IMR-90 (cell line): ENCODE results near the gene CCSER1. TPM values are rescaled to one million over a fixed set of nuclear protein-coding genes. Genes with fewer than 3 reads are reported as not detected.

Experiments
- ATAC-seq: fragments of 200-7000 bp; cut with Tn5 transposase; 2 replicates; pipeline ENCODE4 v1.9.1; 2020; ENCODE audit warnings: low read depth, mild to moderate bottlenecking, moderate library complexity
- BruUV-seq: library from RNA; stranded (reverse); fragments of 400-500 nt; replicated peaks from 2 replicates; lab custom pipeline; 2021; lab: Mats Ljungman, UMichigan
- CTCF ChIA-PET: fragments of 300-600 bp; formaldehyde crosslinking; extraction: SDS; loops from one replicate; lab custom pipeline; 2021; ENCODE audit warnings: antibody characterized with exemption; lab: Yijun Ruan, JAX
- POLR2A ChIA-PET: fragments of 300-600 bp; sonication (Branson Sonifier 250); formaldehyde crosslinking; loops from one replicate; lab custom pipeline; 2022; ENCODE audit warnings: antibody characterized with exemption; ENCODE audit not compliant: unreplicated experiment; lab: Charles Lee
- DNase-seq: peaks from one replicate; pipeline ENCODE4 v3.0.0; 2013
- H2AFZ ChIP-seq: replicated peaks from 2 replicates; pipeline ENCODE3; 2013; ENCODE audit warnings: low read length, mild to moderate bottlenecking; ENCODE audit not compliant: poor library complexity
- H2AK5ac ChIP-seq: 2 replicates; pipeline ENCODE4 v1.6.1; 2013; ENCODE audit warnings: low read depth, low read length, inconsistent platforms
- H2AK9ac ChIP-seq: replicated peaks from 2 replicates; pipeline ENCODE3; 2013; ENCODE audit warnings: mild to moderate bottlenecking, low read depth, low read length, moderate library complexity; ENCODE audit not compliant: poor library complexity
- H2BK120ac ChIP-seq: 2 replicates; pipeline ENCODE4 v1.6.1; 2013; ENCODE audit warnings: low read depth, low read length, inconsistent platforms
- H2BK15ac ChIP-seq: 3 replicates; pipeline ENCODE4 v1.6.1; 2013; ENCODE audit warnings: low read depth, low read length, inconsistent platforms
- H2BK20ac ChIP-seq: 2 replicates; pipeline ENCODE4 v1.6.1; 2013; ENCODE audit warnings: low read depth, mild to moderate bottlenecking, inconsistent platforms, low read length, moderate library complexity
- H2BK5ac ChIP-seq: 2 replicates; pipeline ENCODE4 v1.6.1; 2013; ENCODE audit warnings: mild to moderate bottlenecking, low read depth, low read length, inconsistent platforms; ENCODE audit not compliant: poor library complexity, severe bottlenecking
- H3K14ac ChIP-seq: replicated peaks from 2 replicates; pipeline ENCODE4 v1.6.1; 2013; ENCODE audit warnings: low read depth, low read length, inconsistent platforms
- H3K18ac ChIP-seq: 2 replicates; pipeline ENCODE4 v1.6.1; 2013; ENCODE audit warnings: low read depth, low read length, control low read depth
- H3K23ac ChIP-seq: 2 replicates; pipeline ENCODE4 v1.6.1; 2013; ENCODE audit warnings: low read depth, low read length, inconsistent platforms
- H3K27ac ChIP-seq: 2 replicates; pipeline ENCODE4 v1.5.1; 2013; ENCODE audit warnings: mild to moderate bottlenecking, control low read depth, low read length; ENCODE audit not compliant: insufficient read depth
- H3K27me3 ChIP-seq: 2 replicates; pipeline ENCODE4 v1.6.1; 2013; ENCODE audit warnings: low read length; ENCODE audit not compliant: control insufficient read depth, insufficient read depth
- H3K36me3 ChIP-seq: 2 replicates; pipeline ENCODE4 v1.6.1; 2013; ENCODE audit warnings: low read length, mixed read lengths; ENCODE audit not compliant: control insufficient read depth, insufficient read depth
- H3K4ac ChIP-seq: 2 replicates; pipeline ENCODE4 v1.6.1; 2013; ENCODE audit warnings: low read depth, low read length, inconsistent platforms
- H3K4me1 ChIP-seq: 2 replicates; pipeline ENCODE4 v1.6.1; 2013; ENCODE audit warnings: low read length, mixed read lengths; ENCODE audit not compliant: control insufficient read depth, insufficient read depth
- H3K4me2 ChIP-seq: 2 replicates; pipeline ENCODE4 v1.6.1; 2013; ENCODE audit warnings: low read depth, mild to moderate bottlenecking, control low read depth, low read length, moderate library complexity
- H3K4me3 ChIP-seq: 2 replicates; pipeline ENCODE4 v1.5.1; 2013; ENCODE audit warnings: low read depth, mild to moderate bottlenecking, control low read depth, low read length, moderate library complexity; ENCODE audit not compliant: insufficient read depth
- H3K56ac ChIP-seq: 2 replicates; pipeline ENCODE4 v1.6.1; 2013; ENCODE audit warnings: low read length, inconsistent platforms; ENCODE audit not compliant: insufficient read depth; ENCODE audit errors: extremely low read depth
- H3K79me1 ChIP-seq, 2 experiments: 2 replicates each; pipeline ENCODE4 v1.6.1; 2013; ENCODE audit warnings: low read length in 2 of 2, inconsistent platforms in 1 of 2, low read depth in 1 of 2
- H3K9ac ChIP-seq: 2 replicates; pipeline ENCODE4 v1.6.1; 2013; ENCODE audit warnings: low read depth, low read length, control low read depth
- H3K9me1 ChIP-seq: 2 replicates; pipeline ENCODE4 v1.6.1; 2013; ENCODE audit warnings: low read length, inconsistent platforms; ENCODE audit not compliant: insufficient read depth
- H3K9me3 ChIP-seq: 2 replicates; pipeline ENCODE4 v1.6.1; 2013; ENCODE audit warnings: low read length; ENCODE audit not compliant: control insufficient read depth, insufficient read depth
- H4K20me1 ChIP-seq: 2 replicates; pipeline ENCODE4 v1.6.1; 2013; ENCODE audit warnings: low read length, inconsistent platforms; ENCODE audit not compliant: insufficient read depth
- H4K5ac ChIP-seq: 2 replicates; pipeline ENCODE4 v1.6.1; 2013; ENCODE audit warnings: mild to moderate bottlenecking, low read depth, low read length, control low read depth
- H4K8ac ChIP-seq, 2 experiments: 2 replicates each; pipeline ENCODE4 v1.6.1; 2013; ENCODE audit warnings: low read depth in 2 of 2, low read length in 2 of 2, control low read depth in 1 of 2, inconsistent platforms in 1 of 2
- H4K91ac ChIP-seq: 2 replicates; pipeline ENCODE4 v1.6.1; 2013; ENCODE audit warnings: low read depth, low read length, inconsistent platforms; ENCODE audit not compliant: insufficient read depth
- BHLHE40 ChIP-seq: fragments of 150-350 bp; IDR thresholded peaks from 2 replicates; pipeline ENCODE4 v1.6.1; 2016; ENCODE audit warnings: mild to moderate bottlenecking, low read depth, low read length
- CEBPB ChIP-seq: IDR thresholded peaks from 2 replicates; pipeline ENCODE4 v1.6.1; 2012; ENCODE audit warnings: low read depth, low read length, improper control_type of control experiment
- CHD1 ChIP-seq: IDR thresholded peaks from 2 replicates; pipeline ENCODE4 v1.6.1; 2012; ENCODE audit warnings: low read depth, low read length, improper control_type of control experiment
- ELK1 ChIP-seq: fragments of 150-350 bp; IDR thresholded peaks from 2 replicates; pipeline ENCODE4 v1.6.1; 2016; ENCODE audit warnings: low read depth, mild to moderate bottlenecking, low read length, moderate library complexity, borderline replicate concordance
- FOS ChIP-seq: fragments of 150-350 bp; IDR thresholded peaks from 2 replicates; pipeline ENCODE4 v1.6.1; 2016; ENCODE audit warnings: low read depth, low read length
- MAZ ChIP-seq: IDR thresholded peaks from 2 replicates; pipeline ENCODE4 v1.6.1; 2012; ENCODE audit warnings: low read depth, mild to moderate bottlenecking, low read length, improper control_type of control experiment, moderate library complexity, borderline replicate concordance
- NFE2L2 ChIP-seq: fragments of 150-350 bp; IDR thresholded peaks from 2 replicates; pipeline ENCODE4 v1.6.1; 2016; ENCODE audit warnings: low read depth, mild to moderate bottlenecking, low read length
- POLR2A ChIP-seq: IDR thresholded peaks from 2 replicates; pipeline ENCODE4 v1.6.1; 2012; ENCODE audit warnings: mild to moderate bottlenecking, low read depth, low read length
- RAD21 ChIP-seq: IDR thresholded peaks from 2 replicates; pipeline ENCODE4 v1.6.1; 2012; ENCODE audit warnings: low read length, improper control_type of control experiment
- RCOR1 ChIP-seq: IDR thresholded peaks from 2 replicates; pipeline ENCODE4 v1.6.1; 2012; ENCODE audit warnings: mild to moderate bottlenecking, low read length, improper control_type of control experiment; ENCODE audit not compliant: insufficient replicate concordance
- RFX5 ChIP-seq: IDR thresholded peaks from 2 replicates; pipeline ENCODE4 v1.8.0; 2012; ENCODE audit warnings: low read depth, mild to moderate bottlenecking, low read length, moderate library complexity
- SMC3 ChIP-seq: fragments of 150-350 bp; IDR thresholded peaks from 2 replicates; pipeline ENCODE4 v1.6.1; 2016; ENCODE audit warnings: low read depth, mild to moderate bottlenecking, antibody characterized with exemption, low read length, moderate library complexity
- WGBS, 2 experiments: methylation state at CpG; one replicate each; pipeline versions ENCODE4 v1.1.5 to v1.1.7; 2013; ENCODE audit warnings: missing lambda C conversion rate in 2 of 2; ENCODE audit not compliant: insufficient read length in 1 of 2; ENCODE audit errors: extremely low coverage in 2 of 2; 5-methylcytosine and 5-hydroxymethylcytosine counted together
- dilution Hi-C: fragments of 300-500 bp; cut with HindIII; formaldehyde crosslinking; loops from one replicate; pipeline ENCODE4 v1.14.3; 2018; ENCODE audit warnings: low sequenced_read_pairs; ENCODE audit not compliant: unreplicated experiment
- in situ Hi-C: fragments of 300-500 bp; cut with MboI; formaldehyde crosslinking; loops from 3 replicates; pipeline ENCODE4 v1.14.3; 2019; ENCODE audit warnings: low sequenced_read_pairs, inconsistent platforms, mixed read lengths
- intact Hi-C: fragments of 100-400 bp; cut with micrococcal nuclease; formaldehyde crosslinking; loops from 2 replicates; pipeline ENCODE4 v1.10.0; 2022
- polyA plus RNA-seq, 3 experiments: library from polyadenylated mRNA; depleted of rRNA; stranded (reverse); fragments of >200 nt; gene quantifications; 2 replicates each; pipeline ENCODE4 v1.2.3, GENCODE V29; 2012; ENCODE audit warnings: low replicate concordance in 1 of 3
- total RNA-seq: library from RNA; depleted of rRNA; stranded (reverse); fragments of >200 nt; gene quantifications from 2 replicates; pipeline ENCODE4 v1.2.3, GENCODE V29; 2012
- TF ChIP-seq, protein P1 (sequence below): conservative IDR thresholded peaks from 2 replicates; pipeline ENCODE4 v1.5.1; 2012; ENCODE audit warnings: mild to moderate bottlenecking, low read depth, low read length, improper control_type of control experiment

Gene CCSER1
- total and polyA plus RNA-seq, 2 of the 4 experiments (the other 2 are of a cell fraction): not detected

DNA sequence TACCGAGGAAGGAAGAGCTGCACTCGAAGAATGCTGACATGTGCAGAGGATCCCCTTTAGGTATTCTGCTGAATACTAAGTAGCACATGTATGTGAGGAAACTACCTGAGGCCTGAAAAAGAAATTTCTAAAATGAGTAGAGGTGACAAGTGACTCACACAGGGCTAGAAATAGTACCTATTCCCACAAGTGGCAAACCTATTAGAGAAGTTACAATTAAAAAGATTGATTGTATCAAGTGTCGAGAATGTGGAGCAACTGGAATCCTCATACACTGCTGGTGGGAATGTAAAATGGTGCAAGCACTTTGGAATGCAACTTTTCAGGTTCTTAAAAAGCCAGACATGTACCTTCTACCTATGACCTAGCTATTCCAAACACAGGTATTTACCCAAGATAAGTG lies 47.4 kb downstream of the CCSER1 start:
- intact Hi-C loops (no loop called here), dilution Hi-C loops (no loop called here), in situ Hi-C loops (no loop called here)
- Histone ChIP-seq H3K56ac (no peak overlapping the region), H4K8ac (no peak overlapping the region), H3K9me3 (no peaks in the 10 kb centered on the region), H3K27ac (no peak overlapping the region), H2BK120ac (no peak overlapping the region), H3K4me3 (no peak overlapping the region), H2BK20ac (no peak overlapping the region), H3K36me3 (no peaks in the 10 kb centered on the region), H3K79me1 (no peaks in the 10 kb centered on the region), H2BK5ac (no peak overlapping the region), H3K9ac (no peak overlapping the region), H4K5ac (no peak overlapping the region), H3K9me1 (no peaks in the 10 kb centered on the region), H3K4ac (no peak overlapping the region), H3K14ac (no peak overlapping the region), H2AK9ac (no peak overlapping the region), H4K20me1 (no peaks in the 10 kb centered on the region), H4K91ac (no peak overlapping the region), H3K23ac (no peak overlapping the region), H3K18ac (no peak overlapping the region), H3K4me1 (no peaks in the 10 kb centered on the region), H2AK5ac (no peak overlapping the region), H2AFZ (no peak overlapping the region), H3K4me2 (no peak overlapping the region), H2BK15ac (no peak overlapping the region), H3K27me3 (no peaks in the 10 kb centered on the region)
- DNase-seq: no peak
- BruUV-seq: no TSS peak
- no CpG with 5 or more reads among the region's 3 CpGs for whole genome bisulfite sequencing, 2 experiments
- ChIA-PET CTCF (no interaction called here), POLR2A (no interaction called here)
- no peak for ATAC-seq
- no peak for TF ChIP-seq NFE2L2
- TF ChIP-seq MAZ: no peak
- TF ChIP-seq CHD1: no peak
- TF ChIP-seq SMC3: no peak
- no peak for TF ChIP-seq BHLHE40
- TF ChIP-seq, protein P1, sequence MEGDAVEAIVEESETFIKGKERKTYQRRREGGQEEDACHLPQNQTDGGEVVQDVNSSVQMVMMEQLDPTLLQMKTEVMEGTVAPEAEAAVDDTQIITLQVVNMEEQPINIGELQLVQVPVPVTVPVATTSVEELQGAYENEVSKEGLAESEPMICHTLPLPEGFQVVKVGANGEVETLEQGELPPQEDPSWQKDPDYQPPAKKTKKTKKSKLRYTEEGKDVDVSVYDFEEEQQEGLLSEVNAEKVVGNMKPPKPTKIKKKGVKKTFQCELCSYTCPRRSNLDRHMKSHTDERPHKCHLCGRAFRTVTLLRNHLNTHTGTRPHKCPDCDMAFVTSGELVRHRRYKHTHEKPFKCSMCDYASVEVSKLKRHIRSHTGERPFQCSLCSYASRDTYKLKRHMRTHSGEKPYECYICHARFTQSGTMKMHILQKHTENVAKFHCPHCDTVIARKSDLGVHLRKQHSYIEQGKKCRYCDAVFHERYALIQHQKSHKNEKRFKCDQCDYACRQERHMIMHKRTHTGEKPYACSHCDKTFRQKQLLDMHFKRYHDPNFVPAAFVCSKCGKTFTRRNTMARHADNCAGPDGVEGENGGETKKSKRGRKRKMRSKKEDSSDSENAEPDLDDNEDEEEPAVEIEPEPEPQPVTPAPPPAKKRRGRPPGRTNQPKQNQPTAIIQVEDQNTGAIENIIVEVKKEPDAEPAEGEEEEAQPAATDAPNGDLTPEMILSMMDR: no peak
- TF ChIP-seq FOS: no peak
- no peak for TF ChIP-seq RAD21
- no peak for TF ChIP-seq POLR2A
- no peak for TF ChIP-seq RFX5
- TF ChIP-seq ELK1: no peak
- TF ChIP-seq RCOR1: no peak
- no peak for TF ChIP-seq CEBPB
